Hematopoietic multipotent progenitor cell treated with erythropoietin and hydrocortisone succinate and interleukin-3 and kit ligand, for 17 days (in vitro differentiated cells): ENCODE results near the gene ADAM22.

Source experiments
- DNase-seq: peaks from one replicate; pipeline ENCODE4 v3.0.0-alpha.2; 2015; ENCODE audit warnings: low spot score

The ADAM22 gene

DNA sequence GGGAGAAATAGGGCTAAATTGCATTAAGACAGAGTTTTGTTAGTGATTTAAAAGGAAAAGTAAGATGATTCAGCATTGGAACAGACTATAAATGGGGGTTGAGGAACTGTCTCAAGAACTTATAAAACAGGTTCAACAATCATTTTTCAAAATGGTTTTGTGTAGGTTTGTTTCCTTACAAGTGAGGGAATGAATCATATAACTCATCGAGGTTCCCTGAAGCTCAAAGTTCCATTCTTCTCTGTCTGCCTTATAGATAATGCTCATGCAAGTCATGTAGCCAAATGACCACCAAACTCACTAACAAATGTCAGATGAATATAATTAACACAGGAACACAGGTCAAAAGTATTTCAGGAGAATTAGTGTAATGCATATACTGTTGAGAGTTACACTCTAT is 27.7 kb downstream of the ADAM22 start:
- no peak for DNase-seq

- no peak for DNase-seq
These were observed 32.2 kb downstream of the ADAM22 start for GRCh38 chr7:87966271-87966670.

DNA sequence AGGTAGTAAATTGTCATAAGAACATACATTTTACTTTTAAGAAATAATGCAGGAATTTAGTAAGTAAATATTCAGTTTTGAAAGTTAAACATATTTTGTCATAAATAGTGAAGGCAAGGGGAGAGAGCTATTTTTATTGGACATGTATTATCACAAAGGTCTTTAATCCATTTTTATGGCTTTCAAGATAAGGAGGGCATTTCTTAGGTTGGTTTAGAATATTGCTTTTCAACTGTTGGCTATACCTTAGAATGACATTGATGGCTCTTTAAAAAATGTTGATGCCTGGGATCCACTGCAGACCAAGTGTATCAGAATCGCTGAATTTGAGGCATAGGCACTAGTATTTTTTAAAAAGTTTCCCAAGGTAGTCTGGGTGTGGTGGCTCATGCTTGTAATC is 34.0 kb downstream of the ADAM22 start:
- DNase-seq: no peak

DNA sequence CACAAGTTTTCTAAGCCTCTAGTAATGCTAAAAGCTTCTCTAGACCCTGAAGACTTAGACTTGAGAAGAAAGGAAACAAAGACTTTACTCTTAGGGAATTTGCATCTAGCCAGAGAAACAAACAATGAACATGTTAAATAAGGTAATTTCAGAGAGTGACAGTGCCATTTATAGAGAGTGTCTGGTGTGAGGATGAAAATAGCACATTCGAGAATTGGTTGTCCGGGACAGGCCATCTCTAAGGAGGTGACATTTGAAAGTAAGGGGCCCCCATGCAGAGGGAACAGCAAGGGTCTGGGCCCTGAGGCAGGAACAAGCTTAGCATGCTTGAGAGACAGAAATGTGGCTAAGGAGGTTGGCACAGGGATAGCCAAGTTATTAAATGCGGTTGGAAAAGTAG is 48.1 kb downstream of the ADAM22 start:
- no peak for DNase-seq

DNA sequence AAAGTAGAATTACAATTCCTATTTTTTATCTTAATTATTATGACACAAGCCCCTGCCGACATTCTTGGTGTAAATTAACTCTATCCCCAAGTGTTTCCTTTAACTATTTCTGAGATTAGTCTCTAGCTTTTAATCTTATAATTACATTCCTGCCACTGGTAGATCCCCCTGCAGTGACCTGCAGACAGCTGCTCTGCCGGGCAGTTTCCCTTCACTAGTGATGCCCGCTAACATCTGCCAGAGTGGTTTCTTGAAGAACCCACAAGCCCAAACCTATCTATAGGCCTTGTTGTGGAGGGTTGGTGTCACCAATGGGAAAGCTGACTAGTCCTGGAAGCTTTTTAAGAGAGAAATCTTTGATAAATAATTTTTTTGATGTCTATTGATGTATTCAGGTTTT is 50.0 kb downstream of the ADAM22 start:
- DNase-seq: no peak

- no peak for DNase-seq
These were observed 59.2 kb downstream of the ADAM22 start for GRCh38 chr7:87993269-87993668.

DNA sequence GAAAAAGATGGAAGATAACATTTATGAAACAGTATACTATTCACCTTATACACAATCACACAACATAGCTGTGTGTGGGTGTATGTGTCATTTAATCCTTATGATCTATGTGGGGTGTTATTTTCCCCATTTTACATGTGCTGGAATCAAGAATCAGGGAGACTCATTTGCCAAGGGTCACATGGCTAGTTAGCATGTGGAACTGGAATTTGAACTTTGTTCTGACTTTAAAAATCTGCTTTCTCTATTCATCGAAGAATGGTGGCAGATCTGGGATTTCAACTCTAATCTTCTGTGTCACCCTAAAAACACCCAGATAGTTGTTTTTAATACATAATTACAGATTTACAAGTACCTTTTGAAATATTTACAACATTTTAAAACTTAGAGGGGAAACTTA is 65.2 kb downstream of the ADAM22 start:
- no peak for DNase-seq

GRCh38 chr7:88001744-88002530 is 67.9 kb downstream of the ADAM22 start:
- no peak for DNase-seq

DNA sequence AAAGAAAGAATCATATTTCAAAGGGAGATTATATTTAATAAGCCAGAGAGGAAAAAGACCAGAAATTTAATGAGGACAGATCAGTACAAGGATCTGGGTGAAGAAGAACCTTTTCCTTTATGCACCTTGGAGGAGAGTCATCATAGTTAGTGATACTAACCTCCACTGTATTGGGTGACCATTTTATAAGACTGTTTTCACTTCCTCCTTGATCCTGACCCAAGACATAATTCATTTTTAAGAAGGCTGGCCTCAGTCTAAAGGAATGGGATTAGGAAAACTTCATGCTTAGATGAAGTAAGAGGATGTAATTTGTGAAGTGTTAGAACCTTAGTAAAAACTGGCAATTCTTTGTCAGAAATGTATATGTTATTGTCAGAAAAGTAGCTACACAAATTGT is 68.6 kb downstream of the ADAM22 start:
- DNase-seq: no peak

DNA sequence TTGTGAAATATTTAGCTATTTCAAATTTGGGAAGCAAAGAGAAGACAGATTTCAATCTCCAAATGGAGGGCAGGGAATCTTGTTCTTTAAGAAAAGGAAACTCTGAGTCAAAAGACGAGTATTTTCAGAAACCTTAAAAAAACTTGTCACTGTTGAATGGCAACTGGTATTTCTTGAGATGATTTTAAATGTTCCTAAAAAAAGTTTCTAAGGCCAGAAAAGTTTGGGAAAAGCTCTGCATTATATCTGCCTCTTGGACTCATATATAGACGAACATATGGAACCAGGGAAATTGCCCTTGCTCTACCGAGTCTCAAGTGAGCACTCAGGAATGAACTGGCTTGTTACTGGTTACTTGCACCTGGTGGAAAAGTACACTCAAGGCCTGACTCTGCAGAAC is 69.5 kb downstream of the ADAM22 start:
- no peak for DNase-seq

DNA sequence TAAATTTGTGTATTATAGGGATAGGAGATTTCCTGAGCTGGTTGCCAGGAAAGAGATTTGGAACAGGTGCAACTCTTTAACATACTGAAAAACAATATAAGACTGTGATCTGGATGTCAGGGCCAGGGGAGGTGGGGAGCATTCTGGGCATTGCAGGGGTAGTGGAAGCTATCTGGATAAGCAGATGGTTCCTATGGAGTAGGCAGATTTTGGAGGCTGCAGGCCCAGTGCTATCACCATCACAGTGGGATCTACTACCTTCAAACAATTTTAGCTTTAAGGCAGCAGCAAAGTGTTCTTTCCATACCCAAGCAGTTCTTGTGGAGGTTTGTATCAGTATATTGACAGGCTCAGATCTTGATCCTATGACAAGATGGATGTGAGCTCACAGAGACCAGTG is 71.1 kb downstream of the ADAM22 start:
- DNase-seq: no peak

DNA sequence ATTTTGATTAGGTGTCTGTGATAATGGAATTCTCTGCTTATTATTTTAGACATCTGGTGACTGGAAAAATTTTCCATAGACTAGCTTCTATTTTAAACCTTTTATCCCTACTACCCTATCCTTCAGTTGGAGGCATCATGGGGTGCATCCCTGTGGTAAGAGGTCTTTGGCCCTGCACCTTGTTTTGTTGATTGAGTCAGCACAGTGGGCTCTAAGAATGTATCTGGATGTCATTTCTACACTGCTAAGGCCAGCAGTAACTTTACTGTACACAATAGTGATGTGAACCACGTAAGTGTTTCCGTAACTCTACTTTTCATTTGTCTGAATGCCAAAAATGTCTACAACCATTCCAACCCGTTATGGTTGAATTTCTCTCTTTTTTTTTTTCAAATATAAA is 75.6 kb downstream of the ADAM22 start:
- DNase-seq: no peak

GRCh38 chr7:88012086-88012485 is 78.0 kb downstream of the ADAM22 start:
- DNase-seq: no peak

- DNase-seq: no peak
These were observed 79.9 kb downstream of the ADAM22 start for GRCh38 chr7:88013981-88014380.

DNA sequence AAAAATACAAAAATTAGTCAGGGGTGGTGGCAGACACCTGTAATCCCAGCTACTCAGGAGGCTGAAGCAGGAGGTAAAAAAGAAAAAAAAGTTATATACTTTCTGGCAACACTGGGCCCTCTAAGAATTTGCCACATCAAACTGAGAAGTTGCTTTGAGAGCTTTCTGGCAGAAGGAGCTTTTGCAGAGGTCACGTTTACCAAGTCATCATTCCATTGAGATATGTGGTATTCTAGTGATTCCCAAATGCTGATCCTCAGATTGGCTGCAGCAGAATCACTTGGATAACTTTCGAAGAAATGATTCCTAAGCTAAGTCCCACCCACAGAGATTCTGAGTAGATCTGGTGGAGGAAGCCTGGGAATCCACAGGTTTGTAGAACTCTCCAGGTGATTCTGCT is 80.5 kb downstream of the ADAM22 start:
- DNase-seq: no peak

DNA sequence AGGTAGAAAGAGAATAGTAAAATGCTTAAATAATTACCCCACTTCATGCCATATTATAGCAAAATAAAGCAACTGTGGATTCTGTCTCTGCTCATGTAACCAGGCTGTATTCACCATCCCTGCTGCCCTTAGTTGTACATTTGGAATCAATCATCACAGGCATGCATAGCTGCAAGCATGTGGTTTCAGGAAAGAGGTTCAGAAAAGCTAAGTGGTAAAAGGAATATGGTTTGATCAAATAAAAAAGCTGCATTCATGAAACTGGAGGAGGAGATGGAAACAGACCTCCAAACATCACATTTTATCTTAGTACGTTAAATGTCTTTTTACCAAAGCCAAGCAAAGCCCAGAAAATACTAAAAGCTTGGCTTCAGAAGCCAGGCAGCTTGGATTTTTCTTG is 81.3 kb downstream of the ADAM22 start:
- DNase-seq: no peak

- DNase-seq: no peak
These were observed 84.5 kb downstream of the ADAM22 start for GRCh38 chr7:88018501-88018900.

DNA sequence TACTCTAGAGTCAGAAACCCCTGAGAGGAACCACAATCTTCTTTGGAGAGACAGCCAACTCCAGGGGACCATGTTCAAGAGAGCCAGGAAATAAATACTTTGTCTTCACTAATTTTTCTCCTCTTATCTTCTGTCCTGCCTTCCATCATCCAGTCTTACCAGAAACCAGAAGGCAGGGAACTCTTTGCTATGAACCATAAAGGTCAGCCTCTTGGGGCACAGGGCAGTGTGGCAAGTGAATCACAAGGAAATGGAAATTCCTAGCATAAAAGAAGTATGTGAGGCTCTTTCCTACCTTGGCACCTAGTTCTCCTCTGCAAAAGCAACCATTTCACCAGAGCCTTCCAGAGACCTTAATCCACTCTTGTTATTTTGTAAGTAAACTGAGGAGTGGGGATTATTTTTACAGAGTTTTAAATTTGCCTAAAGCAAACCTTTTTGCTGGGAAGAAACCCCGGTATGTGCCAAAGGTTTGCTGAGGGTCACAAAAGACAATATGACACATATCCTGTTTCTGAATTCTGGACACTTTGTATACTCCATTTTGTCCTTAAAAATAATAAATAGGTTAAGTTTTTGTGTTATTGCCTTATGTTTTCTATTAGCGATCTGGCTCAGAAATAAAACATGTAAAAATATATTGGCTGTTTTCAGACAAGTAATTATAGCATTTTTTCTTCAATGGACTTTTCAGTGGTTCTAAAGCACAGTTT is 87.1 kb downstream of the ADAM22 start:
- DNase-seq: no peak

- DNase-seq: no peak
These were observed 93.7 kb downstream of the ADAM22 start for GRCh38 chr7:88027724-88028123.

- DNase-seq: no peak
These were observed 100.1 kb downstream of the ADAM22 start for GRCh38 chr7:88034083-88034695.

- DNase-seq: no peak
These were observed 103.0 kb downstream of the ADAM22 start for GRCh38 chr7:88037050-88037449.

- DNase-seq: no peak
These were observed 106.6 kb downstream of the ADAM22 start for GRCh38 chr7:88040694-88041093.

DNA sequence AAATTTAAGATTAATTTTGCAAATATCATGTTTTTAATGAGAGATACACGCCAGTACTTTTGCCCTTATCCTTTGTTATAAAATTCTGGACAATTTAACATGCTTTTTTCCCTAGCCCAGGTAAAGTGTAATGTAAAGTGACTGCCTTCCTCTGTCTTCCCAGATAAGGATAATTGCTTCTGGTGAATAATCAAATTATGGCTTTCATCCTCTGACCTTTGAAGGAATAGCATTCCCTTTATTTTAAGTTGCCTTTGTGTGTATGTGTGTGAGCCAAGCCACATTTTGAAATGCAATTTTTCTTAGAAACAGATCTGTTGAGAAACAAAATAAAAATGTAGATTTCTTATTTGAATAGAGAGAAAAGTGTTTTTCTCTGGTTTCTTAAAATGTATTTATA is 107.5 kb downstream of the ADAM22 start:
- DNase-seq: no peak
